Activated T-cell treated with anti-CD3 and anti-CD28 coated beads, Interleukin-2, amount 50 U/mL, for 72 hours (primary cell): ENCODE data around the gene LMNTD2. TPM values are rescaled to one million over a fixed set of nuclear protein-coding genes. Genes with fewer than 3 reads are reported as not detected.
"Not testable (repeated sequence)": the region's sequence is repeated elsewhere in the genome, so short reads cannot be mapped to it uniquely, and the experiment has no call there.

Experiments used
- ATAC-seq, 2 donors: fragments of 150-1000 bp; cut with Tn5 transposase; replicated peaks in 1 of 2; 2 replicates each; pipeline ENCODE4 v1.10.0; 2021; ENCODE audit warnings: moderate library complexity in 2 of 2, mild to moderate bottlenecking in 1 of 2
- DNase-seq, 2 donors: peaks; one replicate each; pipeline ENCODE4 v3.0.0; 2021 to 2022; ENCODE audit warnings: mixed read lengths in 1 of 2
- H3K27ac Mint-ChIP-seq: one replicate; pipeline ENCODE4 v1.8.0; 2022; ENCODE audit warnings: mild to moderate bottlenecking, moderate library complexity, mixed read lengths
- H3K27me3 Mint-ChIP-seq: one replicate; pipeline ENCODE4 v1.8.0; 2022; ENCODE audit warnings: low read depth, mixed read lengths
- H3K36me3 Mint-ChIP-seq, 2 donors: one replicate each; pipeline ENCODE4 v1.8.0; 2022; ENCODE audit warnings: mixed read lengths in 2 of 2, mild to moderate bottlenecking in 1 of 2; ENCODE audit not compliant: insufficient read depth in 2 of 2
- H3K4me1 Mint-ChIP-seq: one replicate; pipeline ENCODE4 v1.8.0; 2022; ENCODE audit warnings: low read depth, mixed read lengths
- H3K4me3 Mint-ChIP-seq, 2 donors: one replicate each; pipeline ENCODE4 v1.8.0; 2022; ENCODE audit warnings: mild to moderate bottlenecking in 2 of 2, mixed read lengths in 2 of 2, moderate library complexity in 2 of 2
- H3K9me3 Mint-ChIP-seq, 2 donors: one replicate each; pipeline ENCODE4 v1.8.0; 2022; ENCODE audit warnings: mixed read lengths in 2 of 2
- total RNA-seq, 2 donors: library from RNA; stranded (reverse); gene quantifications; one replicate each; pipeline ENCODE4 v1.2.3, GENCODE V29; 2022

Gene LMNTD2
- total RNA-seq, 2 donors from 2014 or later = 3.1 to 5.5 TPM

DNA sequence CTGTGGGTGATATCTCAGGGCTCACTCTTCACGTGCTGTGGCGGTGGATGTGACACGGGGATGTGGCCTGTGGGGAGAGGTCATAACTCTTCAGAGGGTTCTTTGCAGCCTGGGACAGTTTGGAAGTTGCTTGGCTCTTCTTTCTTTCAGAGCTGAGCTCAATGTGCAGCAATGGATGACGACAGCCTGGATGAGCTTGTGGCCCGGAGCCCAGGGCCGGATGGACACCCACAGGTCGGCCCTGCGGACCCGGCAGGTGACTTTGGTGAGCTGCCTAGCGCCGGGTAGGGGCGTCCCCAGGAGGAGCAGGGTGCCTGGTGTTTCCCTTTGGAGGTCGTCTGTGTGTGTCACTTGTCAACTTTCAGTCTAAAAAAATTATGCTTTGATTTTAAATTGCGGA, 20.8 kb upstream of the LMNTD2 start:
- H3K27me3 Mint-ChIP-seq = no peaks in the 10 kb centered on the region
- H3K4me1 Mint-ChIP-seq = peaks cover 45% of the 10 kb centered on the region
- H3K4me3 Mint-ChIP-seq = no peak overlapping the region
- peaks cover 3 to 16% of the 10 kb centered on the region in 2 donors for H3K36me3 Mint-ChIP-seq
- no peak for ATAC-seq
- DNase-seq = no peak
- peak overlapping the region; percentile 20 for H3K27ac Mint-ChIP-seq
- H3K9me3 Mint-ChIP-seq = no peaks in the 10 kb centered on the region

DNA sequence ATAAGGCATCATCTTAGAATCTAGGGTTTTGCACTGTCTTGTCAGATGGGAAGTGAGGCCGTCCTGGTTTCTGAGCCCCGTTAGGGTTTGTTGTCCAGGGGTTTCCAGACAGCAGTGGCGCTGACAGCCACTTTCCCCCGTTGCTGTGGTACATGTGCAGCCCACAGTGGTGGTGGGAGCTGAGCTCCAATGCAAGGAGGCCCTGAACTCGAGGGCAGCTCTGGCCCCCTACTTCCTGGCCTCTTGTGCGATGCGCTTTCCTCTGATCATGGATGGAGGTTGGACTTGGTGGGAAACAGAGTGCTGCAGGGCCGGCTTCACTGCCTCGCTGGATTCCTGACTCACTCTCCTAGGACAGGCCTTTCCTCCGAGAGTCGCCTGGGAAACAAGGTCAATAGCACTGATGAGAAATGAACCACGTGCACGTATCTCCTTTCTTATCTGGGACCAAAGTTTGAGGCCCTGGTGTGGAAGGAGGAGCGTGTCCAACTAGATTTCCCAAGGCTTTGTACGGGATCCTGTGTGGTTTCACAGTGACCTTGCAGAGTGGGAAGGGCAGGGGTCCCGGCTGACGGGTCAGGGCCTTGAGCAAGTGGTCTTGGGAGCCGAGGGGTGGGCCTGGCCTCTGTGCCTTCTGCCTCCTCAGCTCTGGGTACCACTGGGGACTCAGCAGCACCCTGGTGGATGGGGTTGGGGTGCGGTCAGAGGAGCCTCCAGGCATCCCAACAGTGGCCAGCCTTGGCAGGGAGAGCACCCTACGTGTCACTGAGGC, 19.5 kb upstream of the LMNTD2 start:
- H3K36me3 Mint-ChIP-seq = peaks cover 3 to 16% of the 10 kb centered on the region in 2 donors
- no peak for ATAC-seq
- DNase-seq = no peak

DNA sequence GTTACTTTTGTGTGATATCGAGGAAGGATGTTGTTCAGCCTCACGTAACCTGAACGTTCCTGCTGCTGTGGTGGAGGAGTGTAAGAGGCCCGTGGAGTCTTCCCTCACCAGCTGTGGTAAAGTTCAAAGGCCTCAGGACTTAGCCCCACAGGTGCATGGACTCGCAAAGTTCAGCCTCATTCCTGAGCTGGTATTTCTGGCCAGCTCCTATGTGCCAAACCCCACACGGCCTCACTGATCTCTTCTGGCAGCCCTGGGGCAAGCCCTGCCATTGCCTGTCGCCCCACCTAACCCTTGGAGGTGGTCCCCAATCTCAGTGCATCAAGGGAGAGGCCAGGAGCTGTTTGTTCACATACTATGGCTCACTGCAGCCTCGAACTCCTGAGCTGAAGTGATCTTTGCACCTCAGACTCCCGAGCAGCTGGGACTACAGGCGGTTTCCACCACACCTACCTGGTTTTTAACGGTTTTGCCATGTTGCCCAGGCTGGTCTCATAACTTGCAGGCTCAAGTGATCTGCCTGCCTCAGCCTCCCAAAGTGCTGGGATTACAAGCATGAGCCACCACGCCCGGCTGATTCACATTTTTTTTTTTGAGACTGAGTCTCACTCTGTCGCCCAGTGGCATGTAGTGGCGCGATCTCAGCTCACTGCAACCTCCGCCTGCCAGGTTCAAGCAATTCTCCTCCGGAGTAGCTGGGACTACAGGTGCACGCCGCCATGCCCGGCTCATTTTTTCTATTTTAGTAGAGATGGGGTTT, 17.9 kb upstream of the LMNTD2 start:
- peaks cover 3 to 10% of the 10 kb centered on the region in 2 donors for H3K36me3 Mint-ChIP-seq
- H3K4me3 Mint-ChIP-seq = peak overlapping the region; percentile 90 to 92
- ATAC-seq = no peak
- no peaks in the 10 kb centered on the region for H3K9me3 Mint-ChIP-seq
- DNase-seq = no peak
- H3K4me1 Mint-ChIP-seq = peaks cover 54% of the 10 kb centered on the region
- H3K27ac Mint-ChIP-seq = peak overlapping the region; percentile 46
- H3K27me3 Mint-ChIP-seq = peaks cover 13% of the 10 kb centered on the region

More for the DNA sequence above, 19.5 kb upstream of the LMNTD2 start:
- no peaks in the 10 kb centered on the region for H3K9me3 Mint-ChIP-seq
- peak overlapping the region in 1 of 2 donors; percentile 25 for H3K4me3 Mint-ChIP-seq
- no peak overlapping the region for H3K27ac Mint-ChIP-seq
- peaks cover 2% of the 10 kb centered on the region for H3K27me3 Mint-ChIP-seq
- peaks cover 42% of the 10 kb centered on the region for H3K4me1 Mint-ChIP-seq

DNA sequence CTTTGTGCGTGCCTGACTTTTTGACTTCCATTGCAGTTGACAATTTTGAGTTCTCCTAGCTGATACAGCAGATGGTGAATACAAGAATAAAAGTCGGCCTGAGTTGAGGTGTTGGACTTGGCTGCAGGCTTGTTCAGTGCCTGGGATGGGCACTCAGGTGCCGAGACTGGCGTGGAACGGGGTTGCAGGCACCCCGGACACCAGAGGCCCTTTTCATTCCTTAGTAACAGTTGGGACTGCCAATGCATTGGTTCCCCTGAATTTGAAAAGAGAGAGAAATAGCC, 17.0 kb upstream of the LMNTD2 start:
- peaks cover 54% of the 10 kb centered on the region for H3K4me1 Mint-ChIP-seq
- peaks cover 13% of the 10 kb centered on the region for H3K27me3 Mint-ChIP-seq
- no peak for ATAC-seq
- no peaks in the 10 kb centered on the region for H3K9me3 Mint-ChIP-seq
- peak overlapping the region; percentile 90 to 92 for H3K4me3 Mint-ChIP-seq
- H3K27ac Mint-ChIP-seq = peak overlapping the region; percentile 86
- H3K36me3 Mint-ChIP-seq = peaks cover 3 to 10% of the 10 kb centered on the region in 2 donors
- DNase-seq = no peak

DNA sequence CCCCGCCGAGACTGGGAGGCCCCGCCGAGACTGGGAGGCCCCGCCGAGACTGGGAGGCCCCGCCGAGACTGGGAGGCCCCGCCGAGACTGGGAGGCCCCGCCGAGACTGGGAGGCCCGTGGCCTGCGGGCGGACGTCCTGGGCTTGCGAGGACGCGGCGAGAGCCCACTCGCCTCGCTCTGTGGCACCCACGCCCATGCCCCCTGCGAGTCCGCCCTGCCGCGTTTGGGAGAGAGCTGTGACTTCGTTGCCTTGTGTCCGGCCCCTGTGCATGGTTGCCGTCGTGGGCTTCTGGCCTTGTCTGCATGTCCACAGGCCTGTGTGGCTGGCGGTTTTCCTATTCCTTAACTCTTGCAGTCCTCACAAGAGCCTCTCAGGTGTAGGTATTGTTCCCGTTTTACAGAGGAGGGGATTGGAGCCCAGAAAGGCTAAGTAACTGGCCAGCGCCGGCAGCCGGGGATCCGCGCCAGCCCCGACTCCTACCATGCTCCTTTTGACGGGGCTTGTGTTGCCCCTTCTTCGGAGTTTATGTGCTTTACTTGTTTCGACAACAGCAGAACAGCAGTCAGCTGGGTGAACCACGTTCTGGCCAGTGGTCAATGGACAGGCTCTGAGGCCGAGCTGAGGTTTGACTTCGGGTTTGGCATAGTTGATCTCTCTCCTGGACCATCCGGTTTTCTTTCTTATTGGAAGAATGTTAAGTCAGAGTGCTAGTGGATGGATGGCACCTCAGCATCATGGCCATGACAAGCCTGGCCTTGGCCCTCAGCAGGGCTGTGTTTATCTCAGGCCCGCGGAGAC, 16.5 kb upstream of the LMNTD2 start:
- Mint-ChIP-seq H3K4me3 (peak overlapping the region; percentile 90 to 92), H3K4me1 (peaks cover 54% of the 10 kb centered on the region), H3K27me3 (peaks cover 13% of the 10 kb centered on the region), H3K27ac (peak overlapping the region; percentile 86), H3K9me3 (no peaks in the 10 kb centered on the region), H3K36me3 (peaks cover 3 to 10% of the 10 kb centered on the region in 2 donors)
- ATAC-seq (no peak), DNase-seq (no peak)

DNA sequence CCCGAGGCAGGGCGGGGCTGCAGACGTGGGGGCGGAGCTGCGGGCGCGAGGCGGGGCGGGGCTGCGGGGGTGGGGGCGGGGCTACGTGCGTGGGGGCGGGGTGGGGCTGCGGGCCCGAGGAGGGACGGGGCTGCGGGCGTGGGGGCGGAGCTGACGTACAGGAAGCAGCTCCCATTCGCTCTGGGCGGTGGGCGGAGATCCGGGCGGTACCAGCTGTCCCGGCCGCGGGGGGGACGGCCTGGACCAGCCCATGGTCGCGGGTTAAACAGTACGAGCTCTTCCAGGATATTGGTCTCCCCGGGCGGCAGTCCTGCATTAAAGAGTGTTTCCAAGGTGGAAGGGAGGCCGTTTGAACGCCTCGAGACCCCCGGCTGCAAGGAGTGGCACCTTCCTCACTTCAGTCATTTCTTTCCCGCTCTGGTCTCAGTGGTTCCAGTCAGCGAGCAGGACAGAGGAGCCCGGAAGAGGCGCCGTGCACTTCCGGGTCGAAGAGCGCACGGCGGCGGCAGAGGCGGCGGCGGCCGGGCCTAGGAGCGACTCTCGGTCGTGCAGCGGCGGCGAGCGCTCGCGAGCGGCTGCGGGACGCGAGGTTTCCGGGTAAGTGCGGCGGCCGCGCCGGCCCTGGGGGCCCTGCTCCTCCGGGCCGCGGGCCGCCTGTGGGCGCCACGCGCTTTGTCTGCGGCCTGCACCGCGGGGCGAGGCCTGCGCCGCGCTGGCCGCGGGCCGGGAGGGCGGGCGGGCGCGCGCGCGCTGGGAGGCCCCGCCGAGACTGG, 15.6 kb upstream of the LMNTD2 start, which contains the start of gene PHRF1:
TSS of gene PHRF1 (plus strand) at position 475 of the 773 bp plus-strand sequence. CDS start 5,043 bp downstream, outside the sequence.
- Mint-ChIP-seq H3K27ac (peak within 1 kb of the TSS; percentile 94), H3K27me3 (peaks cover 13% of the 10 kb centered on the region), H3K36me3 (peaks cover 3 to 7% of the 10 kb centered on the region in 2 donors), H3K4me1 (peaks cover 50% of the 10 kb centered on the region), H3K9me3 (no peaks in the 10 kb centered on the region), H3K4me3 (peak within 1 kb of the TSS; percentile 92 to 96)
- ATAC-seq (peak; percentile 91), DNase-seq (peak; percentile 96 to 97)

DNA sequence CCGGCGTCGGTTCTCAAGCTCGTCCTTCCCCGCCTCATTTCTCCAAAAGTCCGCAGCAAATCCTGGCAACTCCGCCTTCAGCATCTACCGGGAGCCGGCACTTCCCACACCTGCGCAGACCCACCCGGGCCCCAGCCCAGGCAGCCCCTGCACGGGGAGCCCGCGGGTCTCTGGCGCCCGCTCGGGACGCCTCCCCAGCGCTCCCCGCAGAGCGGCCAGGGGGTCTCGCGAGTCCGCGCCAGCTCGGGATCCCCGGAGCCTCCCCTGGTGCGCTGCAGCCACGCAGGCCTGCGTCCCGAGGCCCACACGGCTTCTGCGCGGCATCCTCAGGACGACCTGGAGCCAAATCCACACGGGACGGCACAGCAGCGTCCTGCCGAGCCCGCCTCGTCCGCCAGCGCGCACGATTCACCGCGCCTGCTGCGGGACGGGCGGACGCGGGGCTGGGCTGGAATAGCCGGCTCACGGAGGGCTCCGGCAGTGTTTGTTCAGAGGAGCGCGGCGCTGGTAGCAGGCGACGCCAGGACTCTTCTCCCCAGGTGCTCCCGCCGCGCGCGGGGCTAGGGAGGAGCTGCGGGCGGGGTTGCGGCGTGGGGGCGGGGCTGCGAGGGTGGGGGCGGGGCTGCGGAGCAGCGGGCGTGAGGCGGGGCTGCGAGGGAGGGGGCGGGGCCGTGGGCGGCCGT, 14.9 kb upstream of the LMNTD2 start:
- DNase-seq = no peak
- H3K9me3 Mint-ChIP-seq = no peaks in the 10 kb centered on the region
- peak overlapping the region; percentile 87 to 91 for H3K4me3 Mint-ChIP-seq
- no peak overlapping the region for H3K27ac Mint-ChIP-seq
- H3K27me3 Mint-ChIP-seq = peaks cover 13% of the 10 kb centered on the region
- peak; percentile 55 to 56 for ATAC-seq
- peaks cover 47% of the 10 kb centered on the region for H3K4me1 Mint-ChIP-seq
- peaks cover 3% of the 10 kb centered on the region in 2 donors for H3K36me3 Mint-ChIP-seq

DNA sequence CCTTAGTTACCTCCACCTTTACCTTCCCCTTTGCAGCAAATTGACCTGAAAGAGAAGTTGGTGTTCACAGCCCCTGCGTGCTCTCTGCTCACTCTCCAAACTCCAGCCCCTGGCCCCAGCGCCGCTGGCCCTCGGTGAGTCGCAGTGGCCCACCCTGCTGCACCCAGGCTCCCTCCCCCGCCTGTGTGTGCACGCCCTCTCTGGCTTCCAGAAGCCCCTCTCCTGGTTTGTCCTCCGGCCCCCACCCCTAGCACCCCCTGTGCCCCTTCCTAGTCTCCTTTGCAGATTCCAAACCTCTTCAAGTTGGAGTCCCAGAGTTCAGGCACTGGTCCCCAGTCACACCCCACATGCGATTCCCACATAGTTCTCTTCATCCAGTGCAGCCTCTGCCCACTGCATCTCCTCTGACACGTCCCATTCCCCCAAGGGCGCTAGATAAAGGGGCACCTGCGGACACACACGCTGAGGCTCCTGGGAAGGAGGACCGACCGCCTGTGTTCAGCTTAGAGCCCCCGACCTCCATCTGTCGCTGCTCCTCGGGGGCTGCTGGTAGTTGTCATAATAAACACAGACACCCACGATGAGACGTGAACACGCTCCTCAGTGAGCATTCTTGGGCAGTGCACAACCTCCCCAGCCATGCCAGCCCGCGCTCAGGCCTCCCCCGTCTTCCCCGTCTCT, 14.2 kb upstream of the LMNTD2 start:
- H3K4me1 Mint-ChIP-seq = peaks cover 41% of the 10 kb centered on the region
- peak overlapping the region; percentile 87 to 91 for H3K4me3 Mint-ChIP-seq
- no peak overlapping the region for H3K27ac Mint-ChIP-seq
- H3K27me3 Mint-ChIP-seq = peaks cover 13% of the 10 kb centered on the region
- peaks cover 3% of the 10 kb centered on the region in 2 donors for H3K36me3 Mint-ChIP-seq
- no peak for DNase-seq
- H3K9me3 Mint-ChIP-seq = no peaks in the 10 kb centered on the region
- ATAC-seq = no peak

DNA sequence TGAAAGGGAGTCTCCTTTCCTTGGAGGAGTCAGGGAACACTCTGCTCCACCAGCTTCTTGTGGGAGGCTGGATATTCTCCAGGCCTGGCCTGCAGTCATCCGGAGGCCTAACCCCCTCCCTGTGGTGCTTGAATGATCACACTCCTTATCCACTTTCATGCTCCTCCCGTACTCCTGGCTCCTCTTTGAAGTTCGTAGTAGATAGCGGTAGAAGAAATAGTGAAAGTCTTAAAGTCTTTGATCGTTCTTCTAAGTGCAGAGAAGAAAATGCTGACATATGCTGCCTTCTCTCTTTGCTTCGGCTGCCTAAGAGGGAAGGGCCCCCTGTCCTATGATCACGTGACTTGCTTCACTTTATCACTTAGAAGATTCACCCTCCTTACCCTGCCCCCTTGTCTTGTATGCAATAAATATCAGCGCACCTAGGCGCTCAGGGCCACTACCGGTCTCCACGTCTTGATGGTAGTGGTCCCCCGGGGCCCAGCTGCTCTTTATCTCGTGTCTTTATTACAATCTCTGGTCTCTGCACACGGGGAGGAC, 13.6 kb upstream of the LMNTD2 start:
- not testable (repeated sequence) for H3K36me3 Mint-ChIP-seq, DNase-seq, H3K27ac Mint-ChIP-seq, H3K9me3 Mint-ChIP-seq, ATAC-seq
- Mint-ChIP-seq H3K4me1 (peaks cover 34% of the 10 kb centered on the region), H3K27me3 (peaks cover 13% of the 10 kb centered on the region), H3K4me3 (peak overlapping the region; percentile 87 to 91)

DNA sequence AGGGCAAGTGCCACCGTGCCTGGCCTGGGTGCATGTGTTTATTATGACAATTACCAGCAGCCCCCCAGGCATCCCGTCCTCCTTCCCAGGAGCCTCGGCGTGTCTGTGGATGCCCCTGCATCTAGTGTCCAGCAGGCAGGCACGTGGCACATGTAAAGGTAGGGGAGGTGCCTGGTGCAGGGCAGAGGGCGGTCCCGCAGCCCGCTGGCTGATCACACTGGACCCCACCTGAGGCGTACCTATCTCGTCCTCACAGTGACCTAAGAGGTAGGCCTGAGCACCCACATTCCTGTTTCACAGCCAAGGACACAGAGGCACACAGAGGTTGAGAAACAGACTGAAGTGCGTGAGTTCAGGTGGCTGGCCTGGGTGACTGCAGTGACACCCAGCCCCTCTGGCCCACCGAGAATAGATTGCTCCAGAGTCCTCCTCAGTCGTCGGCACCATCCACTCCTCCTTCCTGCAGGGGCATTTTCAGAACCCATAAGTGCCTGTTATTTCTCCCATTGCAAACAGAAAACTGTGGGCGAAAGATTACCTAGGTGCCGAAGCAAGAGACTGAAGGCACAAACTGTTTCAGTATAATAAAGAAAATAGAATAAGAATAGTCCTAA, 12.7 kb upstream of the LMNTD2 start:
- H3K36me3 Mint-ChIP-seq = peaks cover 0 to 3% of the 10 kb centered on the region in 2 donors
- ATAC-seq (no peak), DNase-seq (no peak)
- H3K4me1 Mint-ChIP-seq = peaks cover 25% of the 10 kb centered on the region
- H3K9me3 Mint-ChIP-seq = no peaks in the 10 kb centered on the region
- no peak overlapping the region for H3K4me3 Mint-ChIP-seq
- peaks cover 13% of the 10 kb centered on the region for H3K27me3 Mint-ChIP-seq
- H3K27ac Mint-ChIP-seq = no peak overlapping the region

DNA sequence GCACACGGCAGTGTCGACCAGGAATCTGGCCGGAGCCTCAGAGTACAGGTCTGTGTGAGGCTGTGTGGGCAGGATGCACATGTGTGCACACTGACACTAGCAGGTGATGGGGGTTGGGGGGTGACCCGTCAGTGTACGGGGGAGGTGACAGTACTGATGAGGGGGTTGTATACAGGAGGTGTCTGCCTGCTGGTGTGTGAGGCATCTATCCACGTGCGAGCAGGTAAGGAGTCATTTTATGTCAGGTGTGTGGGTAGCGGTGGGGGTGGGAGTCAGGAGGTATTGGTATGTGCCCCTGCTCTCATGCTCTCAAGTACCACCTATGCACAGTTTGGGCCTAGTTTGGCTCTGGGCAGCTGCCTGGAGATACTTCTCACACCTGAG, 11.3 kb upstream of the LMNTD2 start:
- H3K36me3 Mint-ChIP-seq = no peaks in the 10 kb centered on the region
- no peak overlapping the region for H3K4me3 Mint-ChIP-seq
- no peak overlapping the region for H3K27ac Mint-ChIP-seq
- H3K4me1 Mint-ChIP-seq = peaks cover 14% of the 10 kb centered on the region
- no peaks in the 10 kb centered on the region for H3K9me3 Mint-ChIP-seq
- peaks cover 13% of the 10 kb centered on the region for H3K27me3 Mint-ChIP-seq
- ATAC-seq (no peak), DNase-seq (no peak)
